ENCODE measurements around the gene FGF19.

FGF19 gene

GRCh38 chr11:69674886-69675714 is 28.7 kb downstream of the FGF19 start, which contains the start of gene LTO1:
TSS of gene LTO1 (minus strand) at chr11:69675353. CDS start at chr11:69675239, 114 bp downstream.
- H3K4me3 ChIP-seq (ENCODE audit: low read depth, low read length, poor library complexity, severe bottlenecking): peak within 1 kb of the TSS; percentile 79
- no peaks in the 10 kb centered on the region for H3F3A ChIP-seq (ENCODE audit: insufficient read depth, low read length)
- peaks cover 9% of the 10 kb centered on the region for H3K36me3 ChIP-seq (ENCODE audit: insufficient read depth, low read length)
- no peak within 1 kb of the TSS for H3K27ac ChIP-seq (ENCODE audit: low read depth, low read length, poor library complexity, severe bottlenecking)
- H3K9ac ChIP-seq (ENCODE audit: low read length): peak within 1 kb of the TSS; percentile 71
- peak within 1 kb of the TSS; percentile 89 for H3K4me2 ChIP-seq (ENCODE audit: low read length)
- no peaks in the 10 kb centered on the region for H3K9me3 ChIP-seq (ENCODE audit: low read length)
- no peaks in the 10 kb centered on the region for H3K9me2 ChIP-seq (ENCODE audit: low read depth, low read length)
- H4K20me1 ChIP-seq (ENCODE audit: insufficient read depth, low read length): no peaks in the 10 kb centered on the region
- TF ChIP-seq EZH2 (IDR thresholded peaks at IDR 0.05; ENCODE audit: borderline replicate concordance, low read length) (no peak), CTCF (IDR thresholded peaks at IDR 0.05; ENCODE audit: low read length) (no peak)
- peaks cover 6% of the 10 kb centered on the region; the same call in 1 of the 2 replicates for H3K79me2 ChIP-seq (ENCODE audit: insufficient read depth, low read length)
- no peak within 1 kb of the TSS for H2AFZ ChIP-seq (ENCODE audit: low read length)
- peaks cover 7% of the 10 kb centered on the region for H3K4me1 ChIP-seq (ENCODE audit: insufficient read depth, low read length, severe bottlenecking)
- H3K27me3 ChIP-seq (ENCODE audit: insufficient read depth, low read length): no peaks in the 10 kb centered on the region

GRCh38 chr11:69674267-69674885 is 29.4 kb downstream of the FGF19 start:
- Histone ChIP-seq H3K79me2 (ENCODE audit: insufficient read depth, low read length) (peaks cover 6% of the 10 kb centered on the region; the same call in 1 of the 2 replicates), H3K27me3 (ENCODE audit: insufficient read depth, low read length) (no peaks in the 10 kb centered on the region), H4K20me1 (ENCODE audit: insufficient read depth, low read length) (no peaks in the 10 kb centered on the region), H3K9me2 (ENCODE audit: low read depth, low read length) (no peaks in the 10 kb centered on the region), H3F3A (ENCODE audit: insufficient read depth, low read length) (no peaks in the 10 kb centered on the region), H2AFZ (ENCODE audit: low read length) (no peak overlapping the region), H3K4me1 (ENCODE audit: insufficient read depth, low read length, severe bottlenecking) (peaks cover 7% of the 10 kb centered on the region), H3K4me3 (ENCODE audit: low read depth, low read length, poor library complexity, severe bottlenecking) (peak overlapping the region; percentile 79), H3K9me3 (ENCODE audit: low read length) (no peaks in the 10 kb centered on the region), H3K4me2 (ENCODE audit: low read length) (peak overlapping the region; percentile 89), H3K27ac (ENCODE audit: low read depth, low read length, poor library complexity, severe bottlenecking) (no peak overlapping the region), H3K36me3 (ENCODE audit: insufficient read depth, low read length) (peaks cover 9% of the 10 kb centered on the region), H3K9ac (ENCODE audit: low read length) (peak overlapping the region; percentile 71)
- TF ChIP-seq CTCF (IDR thresholded peaks at IDR 0.05; ENCODE audit: low read length): no peak
- TF ChIP-seq EZH2 (IDR thresholded peaks at IDR 0.05; ENCODE audit: borderline replicate concordance, low read length): no peak

GRCh38 chr11:69671734-69672465 is 31.9 kb downstream of the FGF19 start:
- no peak overlapping the region for H3K4me2 ChIP-seq (ENCODE audit: low read length)
- H4K20me1 ChIP-seq (ENCODE audit: insufficient read depth, low read length): no peaks in the 10 kb centered on the region
- no peaks in the 10 kb centered on the region for H3K9me2 ChIP-seq (ENCODE audit: low read depth, low read length)
- no peaks in the 10 kb centered on the region for H3F3A ChIP-seq (ENCODE audit: insufficient read depth, low read length)
- H3K9ac ChIP-seq (ENCODE audit: low read length): no peak overlapping the region
- H3K27me3 ChIP-seq (ENCODE audit: insufficient read depth, low read length): no peaks in the 10 kb centered on the region
- TF ChIP-seq CTCF (IDR thresholded peaks at IDR 0.05; ENCODE audit: low read length) (no peak), EZH2 (IDR thresholded peaks at IDR 0.05; ENCODE audit: borderline replicate concordance, low read length) (no peak)
- peaks cover 6% of the 10 kb centered on the region; the same call in 1 of the 2 replicates for H3K79me2 ChIP-seq (ENCODE audit: insufficient read depth, low read length)
- no peak overlapping the region for H2AFZ ChIP-seq (ENCODE audit: low read length)
- H3K4me3 ChIP-seq (ENCODE audit: low read depth, low read length, poor library complexity, severe bottlenecking): no peak overlapping the region
- peaks cover 9% of the 10 kb centered on the region for H3K36me3 ChIP-seq (ENCODE audit: insufficient read depth, low read length)
- no peaks in the 10 kb centered on the region for H3K9me3 ChIP-seq (ENCODE audit: low read length)
- no peak overlapping the region for H3K27ac ChIP-seq (ENCODE audit: low read depth, low read length, poor library complexity, severe bottlenecking)
- H3K4me1 ChIP-seq (ENCODE audit: insufficient read depth, low read length, severe bottlenecking): peaks cover 7% of the 10 kb centered on the region
